PC-3 (cell line): ENCODE measurements around the gene YWHAQ. TPM values are rescaled to one million over a fixed set of nuclear protein-coding genes. Genes with fewer than 3 reads are reported as not detected.

Experiments
- ATAC-seq: fragments of 200-7000 bp; cut with Tn5 transposase; 2 replicates; pipeline ENCODE4 v1.9.1; 2020; ENCODE audit warnings: mild to moderate bottlenecking, moderate library complexity
- BruUV-seq: library from RNA; stranded (reverse); fragments of 400-500 nt; replicated peaks from 2 replicates; lab custom pipeline; 2021; lab: Mats Ljungman, UMichigan
- CTCF ChIA-PET: fragments of 300-600 bp; sonication (Branson Sonifier 250); formaldehyde crosslinking; loops from one replicate; lab custom pipeline; 2022; ENCODE audit warnings: antibody characterized with exemption; lab: Charles Lee
- POLR2A ChIA-PET: fragments of 300-600 bp; sonication (Branson Sonifier 250); formaldehyde crosslinking; loops from one replicate; lab custom pipeline; 2022; ENCODE audit warnings: antibody characterized with exemption; ENCODE audit not compliant: unreplicated experiment; lab: Charles Lee
- DNase-seq: peaks from one replicate; pipeline ENCODE4 v3.0.0-alpha.2; 2015
- H2AFZ ChIP-seq: fragments of 300-600 bp; sonication (generic); 2 replicates; pipeline ENCODE4 v1.6.0; 2016; ENCODE audit warnings: antibody characterized with exemption, low read length
- H3F3A ChIP-seq: fragments of 300-600 bp; sonication (generic); one replicate; pipeline ENCODE4 v1.6.0; 2017; ENCODE audit warnings: antibody characterized with exemption, low read length, control low read depth, mild to moderate bottlenecking; ENCODE audit not compliant: unreplicated experiment
- H3K27ac ChIP-seq: fragments of 300-600 bp; sonication (generic); 2 replicates; pipeline ENCODE4 v1.5.1; 2016; ENCODE audit warnings: mild to moderate bottlenecking, low read length
- H3K27me3 ChIP-seq: fragments of 300-600 bp; sonication (generic); 2 replicates; pipeline ENCODE4 v1.6.1; 2016; ENCODE audit warnings: low read length, mixed read lengths
- H3K36me3 ChIP-seq: fragments of 300-600 bp; sonication (generic); 2 replicates; pipeline ENCODE4 v1.6.1; 2016; ENCODE audit warnings: low read depth, mixed run types, low read length, mixed read lengths
- H3K4me1 ChIP-seq: fragments of 300-600 bp; sonication (generic); 2 replicates; pipeline ENCODE4 v1.5.1; 2016; ENCODE audit warnings: low read length; ENCODE audit not compliant: insufficient read depth
- H3K4me2 ChIP-seq: fragments of 300-600 bp; sonication (generic); 2 replicates; pipeline ENCODE4 v1.6.0; 2016; ENCODE audit warnings: low read length
- H3K4me3 ChIP-seq: fragments of 300-600 bp; sonication (generic); 2 replicates; pipeline ENCODE4 v1.5.1; 2016; ENCODE audit warnings: mild to moderate bottlenecking, low read length, mixed read lengths
- H3K79me2 ChIP-seq: fragments of 300-600 bp; sonication (generic); 2 replicates; pipeline ENCODE4 v1.6.1; 2017; ENCODE audit warnings: low read length, mixed read lengths
- H3K9ac ChIP-seq: fragments of 300-600 bp; sonication (generic); 2 replicates; pipeline ENCODE4 v1.6.0; 2016; ENCODE audit warnings: mild to moderate bottlenecking, low read length
- H3K9me2 ChIP-seq: fragments of 300-600 bp; sonication (generic); replicated peaks from 2 replicates; pipeline ENCODE4 v1.6.1; 2016; ENCODE audit warnings: mixed run types, low read length, mixed read lengths
- H3K9me3 ChIP-seq: fragments of 300-600 bp; sonication (generic); 2 replicates; pipeline ENCODE4 v1.6.1; 2016; ENCODE audit warnings: low read length, mixed read lengths
- H4K20me1 ChIP-seq: fragments of 300-600 bp; sonication (generic); 2 replicates; pipeline ENCODE4 v1.6.1; 2016; ENCODE audit warnings: low read length, mixed read lengths
- CTCF ChIP-seq: fragments of 300-600 bp; sonication (generic); conservative IDR thresholded peaks from 2 replicates; pipeline ENCODE4 v1.5.1; 2017; ENCODE audit warnings: antibody characterized with exemption, low read depth, mild to moderate bottlenecking, low read length
- EZH2 ChIP-seq: fragments of 300-600 bp; sonication (generic); IDR thresholded peaks from one replicate; pipeline ENCODE4 v1.6.1; 2017; ENCODE audit warnings: antibody characterized with exemption, mild to moderate bottlenecking, low read length; ENCODE audit not compliant: unreplicated experiment
- EZH2phosphoT487 ChIP-seq: fragments of 300-600 bp; sonication (generic); IDR thresholded peaks from 2 replicates; pipeline ENCODE4 v1.6.1; 2018; ENCODE audit warnings: mild to moderate bottlenecking, antibody characterized with exemption, low read length, borderline replicate concordance
- intact Hi-C: fragments of 100-400 bp; cut with micrococcal nuclease; formaldehyde crosslinking; loops from 2 replicates; pipeline ENCODE4 v1.9.0; 2023
- total RNA-seq: library from RNA; depleted of rRNA; stranded (reverse); fragments of >200 nt; gene quantifications from 2 replicates; pipeline ENCODE4 v1.2.3, GENCODE V29; 2014

Gene YWHAQ
- total RNA-seq, 1 experiment from 2014 or later: 377 TPM

- Histone ChIP-seq H3K9me2 (no peaks in the 10 kb centered on the region), H3K36me3 (peaks cover 40% of the 10 kb centered on the region), H2AFZ (no peak overlapping the region), H3K27ac (no peak overlapping the region), H3K4me3 (no peak overlapping the region), H3K9me3 (no peaks in the 10 kb centered on the region), H4K20me1 (peaks cover 92% of the 10 kb centered on the region), H3K9ac (no peak overlapping the region), H3K4me2 (no peak overlapping the region), H3K4me1 (0 out of 2 replicates have a peak, but pooled peaks cover 9% of the 10 kb centered on the region), H3K79me2 (peaks cover 100% of the 10 kb centered on the region), H3K27me3 (no peaks in the 10 kb centered on the region), H3F3A (no peaks in the 10 kb centered on the region)
- DNase-seq: peak; percentile 28
- intact Hi-C loops: no loop called here
- TF ChIP-seq EZH2 (no peak), CTCF (no peak), EZH2phosphoT487 (no peak)
- CTCF ChIA-PET: no interaction called here
- no TSS peak for BruUV-seq
- POLR2A ChIA-PET: interaction anchor here (0.6 kb wide), 2 partner anchors 14 to 1772 kb away, joined by 3 read pairs; no protein-coding TSS in a partner anchor
- ATAC-seq: no peak
Observed at GRCh38 chr2:9617749-9618148, 13.0 kb downstream of the YWHAQ start.

GRCh38 chr2:9617296-9617695 lies 13.5 kb downstream of the YWHAQ start:
- no peak overlapping the region for H3K9ac ChIP-seq
- no peak overlapping the region for H3K4me3 ChIP-seq
- no peaks in the 10 kb centered on the region for H3K27me3 ChIP-seq
- ChIA-PET POLR2A (interaction anchor here (0.6 kb wide), 3 partner anchors 9 to 1773 kb away, joined by 3 to 4 read pairs (median 3); no protein-coding TSS in a partner anchor), CTCF (no interaction called here)
- H3K36me3 ChIP-seq: peaks cover 40% of the 10 kb centered on the region
- H2AFZ ChIP-seq: no peak overlapping the region
- no peaks in the 10 kb centered on the region for H3K9me2 ChIP-seq
- H4K20me1 ChIP-seq: peaks cover 92% of the 10 kb centered on the region
- H3K4me2 ChIP-seq: no peak overlapping the region
- intact Hi-C loops: no loop called here
- no peaks in the 10 kb centered on the region for H3K9me3 ChIP-seq
- no peak overlapping the region for H3K27ac ChIP-seq
- H3F3A ChIP-seq: no peaks in the 10 kb centered on the region
- DNase-seq (no peak), ATAC-seq (no peak)
- H3K79me2 ChIP-seq: peaks cover 100% of the 10 kb centered on the region
- TF ChIP-seq EZH2 (no peak), EZH2phosphoT487 (no peak), CTCF (no peak)
- 0 out of 2 replicates have a peak, but pooled peaks cover 9% of the 10 kb centered on the region for H3K4me1 ChIP-seq
- no TSS peak for BruUV-seq

GRCh38 chr2:9614562-9614961 lies 16.2 kb downstream of the YWHAQ start:
- Histone ChIP-seq H2AFZ (no peak overlapping the region), H3K27me3 (no peaks in the 10 kb centered on the region), H3K9me2 (no peaks in the 10 kb centered on the region), H3K4me2 (no peak overlapping the region), H3K4me1 (peaks cover 10% of the 10 kb centered on the region; the same call in 1 of the 2 replicates), H3K9me3 (no peaks in the 10 kb centered on the region), H3K27ac (no peak overlapping the region), H3F3A (peaks cover 4% of the 10 kb centered on the region), H4K20me1 (peaks cover 90% of the 10 kb centered on the region), H3K9ac (no peak overlapping the region), H3K79me2 (peaks cover 100% of the 10 kb centered on the region), H3K36me3 (peaks cover 32% of the 10 kb centered on the region), H3K4me3 (no peak overlapping the region)
- ChIA-PET CTCF (no interaction called here), POLR2A (no interaction called here)
- no peak for DNase-seq
- intact Hi-C loops: no loop called here
- TF ChIP-seq CTCF: no peak
- no peak for TF ChIP-seq EZH2
- TF ChIP-seq EZH2phosphoT487: no peak
- BruUV-seq: no TSS peak
- no peak for ATAC-seq
